ENCODE data around the gene FASTK. TPM values are rescaled to one million over a fixed set of nuclear protein-coding genes. Genes with fewer than 3 reads are reported as not detected.

The FASTK gene
- polyA plus RNA-seq, 1 experiment, result 44.1 TPM

- Histone ChIP-seq H3K9me3 (ENCODE audit: control insufficient read depth, insufficient read depth, low read length) (no peaks in the 10 kb centered on the region; the same call in 1 of the 2 replicates), H3K27ac (ENCODE audit: low read depth, low read length) (no peak overlapping the region), H3K27me3 (ENCODE audit: control insufficient read depth, insufficient read depth, low read length) (no peaks in the 10 kb centered on the region), H3K4me3 (ENCODE audit: low read depth, low read length) (no peak overlapping the region)
- ChIA-PET POLR2A (no interaction called here), CTCF (interaction anchor here (0.6 kb wide), 1 partner anchor 386 kb away, joined by 3 read pairs; no protein-coding TSS in a partner anchor)
- DNase-seq (ENCODE audit: low read depth, low spot score), result no peak
- no peak for TF ChIP-seq CTCF (IDR thresholded peaks at IDR 0.05; ENCODE audit: low read depth, low read length)
Observed at GRCh38 chr7:151118108-151119054, 37.8 kb upstream of the FASTK start.

GRCh38 chr7:151117565-151117964 lies 37.0 kb upstream of the FASTK start:
- Histone ChIP-seq H3K9me3 (ENCODE audit: control insufficient read depth, insufficient read depth, low read length) (no peaks in the 10 kb centered on the region), H3K27me3 (ENCODE audit: control insufficient read depth, insufficient read depth, low read length) (no peaks in the 10 kb centered on the region), H3K4me3 (ENCODE audit: low read depth, low read length) (no peak overlapping the region), H3K27ac (ENCODE audit: low read depth, low read length) (no peak overlapping the region)
- DNase-seq (ENCODE audit: low read depth, low spot score), result no peak
- POLR2A ChIA-PET, result no interaction called here
- CTCF ChIA-PET, result interaction anchor here (0.6 kb wide), 2 partner anchors 23 to 152 kb away, joined by 4 to 5 read pairs; no protein-coding TSS in a partner anchor
- no peak for TF ChIP-seq CTCF (IDR thresholded peaks at IDR 0.05; ENCODE audit: low read depth, low read length)

- no peak for DNase-seq (ENCODE audit: low read depth, low spot score)
- Histone ChIP-seq H3K4me3 (ENCODE audit: low read depth, low read length) (no peak overlapping the region), H3K27ac (ENCODE audit: low read depth, low read length) (no peak overlapping the region), H3K9me3 (ENCODE audit: control insufficient read depth, insufficient read depth, low read length) (no peaks in the 10 kb centered on the region), H3K27me3 (ENCODE audit: control insufficient read depth, insufficient read depth, low read length) (no peaks in the 10 kb centered on the region)
- ChIA-PET POLR2A (no interaction called here), CTCF (interaction anchor here (0.5 to 0.6 kb wide), 3 partner anchors 22 to 151 kb away, joined by 3 to 5 read pairs (median 4); no protein-coding TSS in a partner anchor)
- no peak for TF ChIP-seq CTCF (IDR thresholded peaks at IDR 0.05; ENCODE audit: low read depth, low read length)
Observed at GRCh38 chr7:151116603-151117440, 36.2 kb upstream of the FASTK start.

GRCh38 chr7:151115836-151116418 lies 35.3 kb upstream of the FASTK start:
- H3K27ac ChIP-seq (ENCODE audit: low read depth, low read length), result no peak overlapping the region
- H3K9me3 ChIP-seq (ENCODE audit: control insufficient read depth, insufficient read depth, low read length), result no peaks in the 10 kb centered on the region
- CTCF ChIA-PET, result interaction anchor here (0.6 to 1.4 kb wide), 2 partner anchors 8 to 55 kb away, joined by 3 to 12 read pairs; no protein-coding TSS in a partner anchor
- no peaks in the 10 kb centered on the region for H3K27me3 ChIP-seq (ENCODE audit: control insufficient read depth, insufficient read depth, low read length)
- no peak for DNase-seq (ENCODE audit: low read depth, low spot score)
- no peak overlapping the region for H3K4me3 ChIP-seq (ENCODE audit: low read depth, low read length)
- no peak for TF ChIP-seq CTCF (IDR thresholded peaks at IDR 0.05; ENCODE audit: low read depth, low read length)
- POLR2A ChIA-PET, result interaction anchor here (0.6 kb wide), 1 partner anchor 35 kb away, joined by 3 read pairs; the partner anchor contains the start of gene FASTK
